SK-N-SH (cell line): ENCODE data around the gene EED.

ENCODE experiments used
- CHD2 ChIP-seq: fragments of 150-350 bp; IDR thresholded peaks from 2 replicates; pipeline ENCODE4 v1.6.1; 2018; ENCODE audit warnings: low read length; ENCODE audit not compliant: partially characterized antibody
- ELF1 ChIP-seq: IDR thresholded peaks from 2 replicates; pipeline ENCODE4 v1.4.0; 2012
- FOXM1 ChIP-seq: IDR thresholded peaks from 2 replicates; pipeline ENCODE4 v1.4.0; 2012; ENCODE audit warnings: low read depth, mild to moderate bottlenecking
- GABPA ChIP-seq: IDR thresholded peaks from 2 replicates; pipeline ENCODE4 v1.4.0; 2012; ENCODE audit warnings: low read depth, mild to moderate bottlenecking
- NRF1 ChIP-seq: IDR thresholded peaks from 2 replicates; pipeline ENCODE4 v1.6.1; 2012; ENCODE audit warnings: low read depth, mild to moderate bottlenecking, low read length
- POLR2AphosphoS5 ChIP-seq: IDR thresholded peaks from 2 replicates; pipeline ENCODE4 v1.6.1; 2012; ENCODE audit warnings: low read depth, low read length
- RAD21 ChIP-seq: IDR thresholded peaks from 2 replicates; pipeline ENCODE4 v1.6.1; 2012; ENCODE audit warnings: mild to moderate bottlenecking, low read length
- TEAD4 ChIP-seq: IDR thresholded peaks from 2 replicates; pipeline ENCODE4 v1.4.0; 2012; ENCODE audit warnings: mild to moderate bottlenecking, borderline replicate concordance; ENCODE audit not compliant: insufficient read depth
- USF1 ChIP-seq: IDR thresholded peaks from 2 replicates; pipeline ENCODE4 v1.4.0; 2012; ENCODE audit warnings: low read depth, borderline replicate concordance
- YY1 ChIP-seq: IDR thresholded peaks from 2 replicates; pipeline ENCODE4 v1.4.0; 2012; ENCODE audit warnings: low read depth, mild to moderate bottlenecking
- TF ChIP-seq, protein P1 (sequence below): fragments of 200-600 bp; sonication (generic); IDR thresholded peaks from 2 replicates; pipeline ENCODE4 v1.6.1; 2017; ENCODE audit warnings: antibody characterized with exemption, mild to moderate bottlenecking, moderate library complexity

GRCh38 chr11:86220653-86221052, 23.9 kb upstream of the EED start:
- TF ChIP-seq USF1 (no peak), ELF1 (no peak), POLR2AphosphoS5 (no peak), CHD2 (no peak), FOXM1 (no peak), TEAD4 (no peak), YY1 (no peak), RAD21 (no peak), NRF1 (no peak), GABPA (no peak)
- TF ChIP-seq, protein P1, sequence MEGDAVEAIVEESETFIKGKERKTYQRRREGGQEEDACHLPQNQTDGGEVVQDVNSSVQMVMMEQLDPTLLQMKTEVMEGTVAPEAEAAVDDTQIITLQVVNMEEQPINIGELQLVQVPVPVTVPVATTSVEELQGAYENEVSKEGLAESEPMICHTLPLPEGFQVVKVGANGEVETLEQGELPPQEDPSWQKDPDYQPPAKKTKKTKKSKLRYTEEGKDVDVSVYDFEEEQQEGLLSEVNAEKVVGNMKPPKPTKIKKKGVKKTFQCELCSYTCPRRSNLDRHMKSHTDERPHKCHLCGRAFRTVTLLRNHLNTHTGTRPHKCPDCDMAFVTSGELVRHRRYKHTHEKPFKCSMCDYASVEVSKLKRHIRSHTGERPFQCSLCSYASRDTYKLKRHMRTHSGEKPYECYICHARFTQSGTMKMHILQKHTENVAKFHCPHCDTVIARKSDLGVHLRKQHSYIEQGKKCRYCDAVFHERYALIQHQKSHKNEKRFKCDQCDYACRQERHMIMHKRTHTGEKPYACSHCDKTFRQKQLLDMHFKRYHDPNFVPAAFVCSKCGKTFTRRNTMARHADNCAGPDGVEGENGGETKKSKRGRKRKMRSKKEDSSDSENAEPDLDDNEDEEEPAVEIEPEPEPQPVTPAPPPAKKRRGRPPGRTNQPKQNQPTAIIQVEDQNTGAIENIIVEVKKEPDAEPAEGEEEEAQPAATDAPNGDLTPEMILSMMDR = no peak
